Suprapubic skin (tissue), 4 donors: ENCODE data around the gene KRT36. TPM values are rescaled to one million over a fixed set of nuclear protein-coding genes. Genes with fewer than 3 reads are reported as not detected.
A peak's percentile ranks its signal among the peaks of the same experiment; 100 is the strongest.

Experiments used
- DNase-seq, 2 donors: peaks; one replicate each; pipeline ENCODE4 v3.0.0-alpha.2; 2019; ENCODE audit warnings: low spot score in 2 of 2
- H3K27ac ChIP-seq: fragments of 200-600 bp; sonication (generic); one replicate; pipeline ENCODE4 v1.5.1; 2019
- H3K27me3 ChIP-seq: fragments of 200-600 bp; sonication (generic); one replicate; pipeline ENCODE4 v1.5.1; 2019
- H3K36me3 ChIP-seq: fragments of 200-600 bp; sonication (generic); one replicate; pipeline ENCODE4 v1.5.1; 2019
- H3K4me1 ChIP-seq: fragments of 200-600 bp; sonication (generic); one replicate; pipeline ENCODE4 v1.5.1; 2019
- H3K4me3 ChIP-seq: fragments of 200-600 bp; sonication (generic); one replicate; pipeline ENCODE4 v1.5.1; 2019; ENCODE audit warnings: mild to moderate bottlenecking
- H3K9me3 ChIP-seq: fragments of 200-600 bp; sonication (generic); one replicate; pipeline ENCODE4 v1.5.1; 2019
- CTCF ChIP-seq, 2 donors: fragments of 200-600 bp in 1 of 2; fragments of 450-650 bp in 1 of 2; sonication (generic) in 1 of 2; IDR thresholded peaks; one replicate each; pipeline ENCODE4 v1.5.1; 2016 to 2019; ENCODE audit warnings: antibody characterized with exemption in 2 of 2, mild to moderate bottlenecking in 1 of 2, moderate library complexity in 1 of 2
- EP300 ChIP-seq: sonication (generic); formaldehyde crosslinking; IDR thresholded peaks from one replicate; pipeline ENCODE4 v1.6.1; 2017; ENCODE audit warnings: antibody characterized with exemption
- POLR2A ChIP-seq, 2 donors: fragments of 450-650 bp; IDR thresholded peaks; one replicate each; pipeline ENCODE4 v1.6.1; 2017; ENCODE audit warnings: antibody characterized with exemption in 2 of 2, mild to moderate bottlenecking in 2 of 2, moderate library complexity in 2 of 2
- POLR2AphosphoS5 ChIP-seq, 3 donors: sonication (generic); formaldehyde crosslinking; IDR thresholded peaks; one replicate each; pipeline ENCODE4 v1.6.1; 2017; ENCODE audit warnings: antibody characterized with exemption in 3 of 3
- WGBS: methylation state at CpG from one replicate; pipeline ENCODE4 v1.1.5; 2018; 5-methylcytosine and 5-hydroxymethylcytosine counted together
- total RNA-seq, 4 donors: library from RNA; depleted of rRNA; stranded (reverse); fragments of >200 nt; gene quantifications; one replicate each; pipeline ENCODE4 v1.1.0, GENCODE V29; 2016

KRT36 gene
- total RNA-seq, 4 donors from 2014 or later, result 0.79 to 3.9 (median 1.2) TPM; not detected in 1

GRCh38 chr17:41532947-41533570 is 43.3 kb upstream of the KRT36 start:
- TF ChIP-seq CTCF (IDR thresholded peaks at IDR 0.05) (no peak), POLR2A (IDR thresholded peaks at IDR 0.05) (no peak), POLR2AphosphoS5 (IDR thresholded peaks at IDR 0.05) (no peak), EP300 (no peak)
- Histone ChIP-seq H3K4me3 (no peak overlapping the region), H3K36me3 (no peaks in the 10 kb centered on the region), H3K4me1 (peaks cover 13% of the 10 kb centered on the region), H3K27ac (no peak overlapping the region), H3K27me3 (peaks cover 37% of the 10 kb centered on the region), H3K9me3 (no peaks in the 10 kb centered on the region)
- WGBS, result 74% methylated on average over 9 of the region's 9 CpGs
- no peak for DNase-seq

GRCh38 chr17:41531993-41532392 is 42.3 kb upstream of the KRT36 start:
- H3K4me1 ChIP-seq, result peaks cover 24% of the 10 kb centered on the region
- H3K9me3 ChIP-seq, result no peaks in the 10 kb centered on the region
- peaks cover 48% of the 10 kb centered on the region for H3K27me3 ChIP-seq
- H3K36me3 ChIP-seq, result no peaks in the 10 kb centered on the region
- WGBS, result 63% methylated on average over 1 of the region's 1 CpG
- no peak overlapping the region for H3K27ac ChIP-seq
- DNase-seq, result no peak
- H3K4me3 ChIP-seq, result no peak overlapping the region
- no peak for TF ChIP-seq POLR2AphosphoS5 (IDR thresholded peaks at IDR 0.05)

- no peak overlapping the region for H3K27ac ChIP-seq
- peaks cover 16% of the 10 kb centered on the region for H3K4me1 ChIP-seq
- no peak overlapping the region for H3K4me3 ChIP-seq
- WGBS, result 69% methylated on average over 6 of the region's 8 CpGs
- peaks cover 59% of the 10 kb centered on the region for H3K27me3 ChIP-seq
- no peaks in the 10 kb centered on the region for H3K9me3 ChIP-seq
- DNase-seq, result no peak
- TF ChIP-seq CTCF (IDR thresholded peaks at IDR 0.05) (no peak), EP300 (no peak), POLR2A (IDR thresholded peaks at IDR 0.05) (no peak), POLR2AphosphoS5 (IDR thresholded peaks at IDR 0.05) (no peak)
- H3K36me3 ChIP-seq, result no peaks in the 10 kb centered on the region
Measured at GRCh38 chr17:41530062-41531048, 40.6 kb upstream of the KRT36 start.

DNA sequence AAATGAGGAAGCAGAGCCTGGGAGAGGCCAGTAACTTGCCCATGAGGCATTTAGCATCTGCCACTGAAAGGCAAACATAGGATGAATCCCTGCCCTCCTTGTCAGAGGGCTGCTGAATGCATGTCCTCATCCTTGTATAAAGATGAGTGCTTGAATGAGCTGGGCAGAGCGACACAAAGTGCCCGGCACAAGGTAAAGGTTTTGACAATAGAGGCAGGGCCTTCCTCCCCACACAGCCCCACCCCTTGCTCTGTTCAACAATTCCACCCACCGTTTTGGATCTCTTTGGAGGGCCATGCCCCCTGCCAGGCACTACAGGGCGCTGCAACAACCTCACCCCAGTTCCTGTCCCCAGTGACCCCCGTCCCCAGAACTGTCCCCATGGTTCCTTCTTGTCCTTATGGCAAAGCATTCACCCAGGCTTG is 39.8 kb upstream of the KRT36 start:
- no peak for DNase-seq
- Histone ChIP-seq H3K4me3 (no peak overlapping the region), H3K27ac (no peak overlapping the region), H3K27me3 (peaks cover 57% of the 10 kb centered on the region), H3K36me3 (no peaks in the 10 kb centered on the region), H3K4me1 (peaks cover 16% of the 10 kb centered on the region), H3K9me3 (no peaks in the 10 kb centered on the region)
- WGBS, result 67% methylated on average over 5 of the region's 5 CpGs
- TF ChIP-seq POLR2AphosphoS5 (IDR thresholded peaks at IDR 0.05) (no peak), POLR2A (IDR thresholded peaks at IDR 0.05) (no peak), EP300 (no peak), CTCF (IDR thresholded peaks at IDR 0.05) (no peak)

GRCh38 chr17:41528959-41529353 is 39.2 kb upstream of the KRT36 start:
- Histone ChIP-seq H3K9me3 (no peaks in the 10 kb centered on the region), H3K27ac (peak overlapping the region; percentile 47), H3K36me3 (no peaks in the 10 kb centered on the region), H3K27me3 (peaks cover 57% of the 10 kb centered on the region), H3K4me3 (peak overlapping the region; percentile 45), H3K4me1 (peaks cover 16% of the 10 kb centered on the region)
- no peak for DNase-seq
- TF ChIP-seq POLR2A (IDR thresholded peaks at IDR 0.05), result no peak
- no peak for TF ChIP-seq POLR2AphosphoS5 (IDR thresholded peaks at IDR 0.05)
- no peak for TF ChIP-seq EP300
- no peak for TF ChIP-seq CTCF (IDR thresholded peaks at IDR 0.05)
- 57% methylated on average over 10 of the region's 10 CpGs for WGBS
